Effector memory CD4-positive, alpha-beta T cell (primary cell): ENCODE data around the gene TMEM145.

Experiments used
- DNase-seq, 3 donors: peaks; one replicate each; pipeline ENCODE4 v3.0.0-alpha.2; 2020
- H3K27ac ChIP-seq: 2 replicates; pipeline ENCODE4 v1.7.0; 2013; ENCODE audit warnings: mild to moderate bottlenecking, low read length, moderate library complexity; ENCODE audit not compliant: insufficient read depth, poor library complexity, severe bottlenecking
- H3K27me3 ChIP-seq: replicated peaks from 2 replicates; pipeline ENCODE4 v1.7.0; 2013; ENCODE audit warnings: mild to moderate bottlenecking, low read length; ENCODE audit not compliant: insufficient read depth, control insufficient read depth, poor library complexity, severe bottlenecking
- H3K36me3 ChIP-seq: 2 replicates; pipeline ENCODE4 v1.7.0; 2013; ENCODE audit warnings: mild to moderate bottlenecking, low read length, moderate library complexity; ENCODE audit not compliant: control insufficient read depth, insufficient read depth
- H3K4me1 ChIP-seq: 2 replicates; pipeline ENCODE4 v1.7.0; 2013; ENCODE audit warnings: low read length, mild to moderate bottlenecking; ENCODE audit not compliant: control insufficient read depth, insufficient read depth, poor library complexity, severe bottlenecking
- H3K4me3 ChIP-seq: 2 replicates; pipeline ENCODE4 v1.7.0; 2013; ENCODE audit warnings: low read length, low read depth, mild to moderate bottlenecking; ENCODE audit not compliant: insufficient read depth, poor library complexity, severe bottlenecking
- H3K9me3 ChIP-seq: 2 replicates; pipeline ENCODE4 v1.7.0; 2013; ENCODE audit warnings: mild to moderate bottlenecking, low read length, moderate library complexity; ENCODE audit not compliant: control insufficient read depth

TMEM145 gene

DNA sequence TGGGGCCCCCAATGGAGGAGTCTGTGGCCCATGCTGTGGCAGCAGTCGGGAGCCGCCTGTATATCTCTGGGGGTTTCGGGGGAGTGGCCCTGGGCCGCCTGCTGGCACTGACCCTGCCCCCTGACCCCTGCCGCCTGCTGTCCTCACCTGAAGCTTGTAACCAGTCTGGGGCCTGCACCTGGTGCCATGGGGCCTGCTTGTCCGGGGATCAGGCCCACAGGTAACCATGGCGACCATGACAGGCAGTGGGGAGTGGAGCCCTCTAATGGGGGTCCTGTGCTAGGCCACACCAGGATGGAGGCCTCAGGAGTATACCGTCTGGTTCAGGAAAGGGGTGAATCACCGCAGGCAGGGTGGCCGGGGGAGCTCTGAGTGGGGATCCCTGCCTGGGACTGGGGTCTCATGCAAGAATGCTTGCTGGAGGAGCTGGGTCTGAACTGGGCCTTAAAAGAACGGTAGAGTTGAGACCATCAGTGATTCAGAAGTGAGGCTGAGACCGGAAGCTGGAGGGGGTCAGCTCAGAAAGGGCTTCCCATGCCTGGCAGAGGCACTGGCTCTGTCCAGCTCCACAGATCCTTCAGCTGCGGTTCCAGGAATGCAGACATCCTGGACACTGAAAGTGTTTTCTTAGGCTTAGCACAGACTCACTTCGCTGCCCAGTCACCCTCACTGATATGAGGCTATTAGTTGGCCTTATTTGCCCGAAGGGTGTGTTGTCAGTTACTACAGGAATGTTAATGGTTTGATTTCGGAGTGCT lies 47.9 kb downstream of the TMEM145 start:
- Histone ChIP-seq H3K36me3 (no peaks in the 10 kb centered on the region), H3K4me3 (no peak overlapping the region), H3K27me3 (no peaks in the 10 kb centered on the region), H3K4me1 (no peaks in the 10 kb centered on the region), H3K9me3 (no peaks in the 10 kb centered on the region), H3K27ac (no peak overlapping the region)
- no peak for DNase-seq

GRCh38 chr19:42361545-42361910 lies 48.4 kb downstream of the TMEM145 start:
- Histone ChIP-seq H3K27ac (no peak overlapping the region), H3K36me3 (no peaks in the 10 kb centered on the region), H3K4me3 (no peak overlapping the region), H3K27me3 (no peaks in the 10 kb centered on the region), H3K4me1 (no peaks in the 10 kb centered on the region), H3K9me3 (no peaks in the 10 kb centered on the region)
- DNase-seq = no peak

GRCh38 chr19:42362342-42362741 lies 49.2 kb downstream of the TMEM145 start:
- Histone ChIP-seq H3K4me3 (no peak overlapping the region), H3K4me1 (no peaks in the 10 kb centered on the region), H3K36me3 (no peaks in the 10 kb centered on the region), H3K27me3 (no peaks in the 10 kb centered on the region), H3K9me3 (no peaks in the 10 kb centered on the region), H3K27ac (no peak overlapping the region)
- no peak for DNase-seq

DNA sequence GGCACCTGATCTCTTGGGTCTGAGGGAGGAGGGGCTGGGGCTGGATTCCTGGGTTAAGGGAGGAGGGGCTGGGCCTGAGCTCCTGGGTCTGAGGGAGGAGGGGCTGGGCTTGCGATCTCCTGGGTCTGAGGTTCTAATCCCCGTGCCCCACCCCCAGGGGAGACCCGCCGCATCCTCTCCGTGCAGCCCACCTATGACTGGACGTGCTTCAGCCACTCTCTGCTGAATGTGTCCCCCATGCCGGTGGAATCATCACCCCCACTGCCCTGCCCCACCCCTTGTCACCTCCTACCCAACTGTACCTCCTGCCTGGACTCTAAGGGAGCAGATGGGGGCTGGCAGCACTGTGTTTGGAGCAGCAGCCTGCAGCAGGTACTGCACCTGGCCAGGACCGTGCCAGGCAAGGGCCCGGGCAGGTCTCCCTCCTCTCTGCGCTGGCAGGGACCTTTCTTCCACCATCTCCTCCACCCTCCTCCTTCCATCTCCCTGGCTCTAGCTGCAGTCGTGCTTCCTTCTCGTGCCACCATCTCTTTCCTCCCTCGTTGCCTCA lies 49.9 kb downstream of the TMEM145 start:
- H3K4me1 ChIP-seq = no peaks in the 10 kb centered on the region
- H3K36me3 ChIP-seq = no peaks in the 10 kb centered on the region
- H3K27ac ChIP-seq = no peak overlapping the region
- H3K4me3 ChIP-seq = no peak overlapping the region
- H3K27me3 ChIP-seq = no peaks in the 10 kb centered on the region
- no peak for DNase-seq
- no peaks in the 10 kb centered on the region for H3K9me3 ChIP-seq

DNA sequence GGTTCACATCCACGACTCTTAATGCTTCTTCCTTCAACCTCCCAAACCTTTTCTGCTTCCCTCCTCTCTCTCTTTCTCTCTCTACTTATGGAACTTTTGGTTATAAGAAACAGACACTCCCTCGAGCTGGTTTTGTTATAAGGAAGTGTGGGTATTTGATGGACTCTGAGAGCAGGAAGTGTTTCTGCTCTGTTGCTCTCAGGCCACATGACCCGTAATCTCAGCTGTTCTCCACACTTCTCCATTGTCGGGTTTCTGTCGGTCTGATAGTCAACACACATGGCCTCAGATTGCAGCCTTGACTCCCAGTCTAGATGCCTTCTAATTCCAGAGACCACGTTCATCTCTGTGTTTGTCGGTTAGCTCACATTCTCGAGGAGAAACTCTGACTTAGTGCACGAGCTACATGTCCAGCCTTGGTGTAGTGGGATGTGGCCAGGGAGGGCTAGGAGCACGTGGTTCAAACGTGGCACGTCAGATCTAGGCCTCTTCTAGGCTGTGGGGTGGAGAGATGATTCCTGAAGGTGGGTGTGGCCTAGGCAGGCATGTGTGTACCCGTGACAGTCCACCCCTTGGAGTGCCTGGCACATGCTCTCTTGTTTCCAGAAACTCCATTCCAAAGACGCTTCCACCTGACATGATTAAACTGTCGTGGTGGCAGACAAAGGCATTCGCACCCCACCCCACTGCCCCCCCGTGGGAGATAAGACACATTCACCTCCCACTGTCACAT lies 50.7 kb downstream of the TMEM145 start:
- Histone ChIP-seq H3K36me3 (no peaks in the 10 kb centered on the region), H3K27me3 (no peaks in the 10 kb centered on the region), H3K4me1 (no peaks in the 10 kb centered on the region), H3K9me3 (no peaks in the 10 kb centered on the region), H3K4me3 (no peak overlapping the region), H3K27ac (no peak overlapping the region)
- no peak for DNase-seq

DNA sequence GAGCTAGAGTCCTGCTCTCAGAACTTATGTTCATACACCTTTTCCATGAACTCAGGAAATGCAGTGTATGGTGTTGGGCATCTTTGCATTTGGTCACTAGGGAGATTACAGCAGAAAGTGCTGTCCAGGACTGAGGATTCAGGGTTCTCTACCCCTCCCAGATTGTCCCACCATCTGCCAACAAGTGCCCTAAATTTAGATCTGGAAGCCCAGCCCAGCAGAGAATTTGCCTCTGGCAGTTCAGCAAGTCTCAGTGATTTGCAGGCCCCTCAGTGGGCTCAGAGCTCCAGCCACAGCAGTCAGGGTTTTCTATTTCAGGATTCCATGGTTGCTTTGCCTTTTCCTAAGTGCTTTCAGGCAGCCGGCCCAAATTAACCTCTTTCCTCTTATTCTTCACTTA lies 53.6 kb downstream of the TMEM145 start:
- Histone ChIP-seq H3K9me3 (no peaks in the 10 kb centered on the region), H3K4me1 (no peaks in the 10 kb centered on the region), H3K36me3 (no peaks in the 10 kb centered on the region), H3K27ac (no peak overlapping the region), H3K27me3 (no peaks in the 10 kb centered on the region), H3K4me3 (no peak overlapping the region)
- no peak for DNase-seq

DNA sequence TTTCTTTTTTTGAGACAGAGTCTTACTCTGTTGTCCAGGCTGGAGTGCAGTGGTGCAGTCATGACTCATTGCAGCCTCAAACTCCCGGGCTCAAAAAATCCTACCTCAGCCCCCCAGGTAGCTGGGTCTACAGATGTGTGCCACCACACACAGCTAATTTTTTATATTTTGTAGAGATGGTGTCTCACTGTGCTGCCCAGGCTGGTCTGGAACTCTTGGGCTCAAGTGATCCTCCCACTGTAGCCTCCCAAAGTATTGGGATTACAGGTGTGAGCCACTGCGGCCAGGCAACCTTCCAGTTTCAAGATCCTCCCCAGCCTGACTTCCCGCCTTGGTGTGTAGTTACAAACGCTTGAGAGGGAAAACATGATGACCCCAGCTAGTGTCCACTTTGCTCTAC lies 54.8 kb downstream of the TMEM145 start:
- Histone ChIP-seq H3K4me3 (no peak overlapping the region), H3K4me1 (no peaks in the 10 kb centered on the region), H3K27ac (no peak overlapping the region), H3K36me3 (no peaks in the 10 kb centered on the region), H3K9me3 (no peaks in the 10 kb centered on the region), H3K27me3 (no peaks in the 10 kb centered on the region)
- DNase-seq = no peak

DNA sequence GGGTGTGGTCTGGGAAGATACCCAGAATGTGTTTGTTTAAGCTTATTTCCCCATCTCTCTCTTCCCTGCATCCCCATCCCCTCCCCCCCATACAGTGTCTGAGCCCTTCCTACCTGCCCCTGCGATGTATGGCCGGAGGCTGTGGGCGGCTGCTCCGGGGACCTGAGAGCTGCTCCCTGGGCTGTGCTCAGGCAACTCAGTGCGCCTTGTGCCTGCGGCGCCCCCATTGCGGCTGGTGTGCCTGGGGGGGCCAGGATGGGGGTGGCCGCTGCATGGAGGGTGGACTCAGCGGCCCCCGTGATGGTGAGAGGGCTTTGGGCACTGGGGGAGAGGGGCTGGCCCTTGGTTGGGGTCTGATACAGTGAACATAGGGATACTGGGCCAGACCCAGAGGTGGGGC lies 55.3 kb downstream of the TMEM145 start:
- Histone ChIP-seq H3K36me3 (no peaks in the 10 kb centered on the region), H3K27me3 (no peaks in the 10 kb centered on the region), H3K27ac (no peak overlapping the region), H3K4me1 (no peaks in the 10 kb centered on the region), H3K4me3 (no peak overlapping the region), H3K9me3 (no peaks in the 10 kb centered on the region)
- no peak for DNase-seq

DNA sequence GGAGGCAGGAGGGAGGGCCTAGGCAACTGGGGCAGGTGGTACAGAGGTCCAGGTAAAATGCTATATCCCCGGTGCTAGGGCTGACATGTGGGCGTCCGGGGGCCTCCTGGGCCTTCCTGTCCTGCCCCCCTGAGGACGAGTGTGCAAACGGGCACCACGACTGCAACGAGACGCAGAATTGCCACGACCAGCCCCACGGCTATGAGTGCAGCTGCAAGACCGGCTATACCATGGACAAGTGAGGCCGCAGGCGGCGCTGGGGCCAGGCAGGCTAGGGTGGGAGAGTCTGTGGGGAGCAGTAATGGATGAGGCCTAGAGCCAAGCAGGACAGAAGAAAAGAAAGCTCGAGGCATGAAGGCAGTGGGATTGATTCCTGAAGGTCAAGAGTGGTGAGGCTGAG lies 55.7 kb downstream of the TMEM145 start:
- Histone ChIP-seq H3K36me3 (no peaks in the 10 kb centered on the region), H3K9me3 (no peaks in the 10 kb centered on the region), H3K27me3 (no peaks in the 10 kb centered on the region), H3K27ac (no peak overlapping the region), H3K4me1 (no peaks in the 10 kb centered on the region), H3K4me3 (no peak overlapping the region)
- DNase-seq = no peak

DNA sequence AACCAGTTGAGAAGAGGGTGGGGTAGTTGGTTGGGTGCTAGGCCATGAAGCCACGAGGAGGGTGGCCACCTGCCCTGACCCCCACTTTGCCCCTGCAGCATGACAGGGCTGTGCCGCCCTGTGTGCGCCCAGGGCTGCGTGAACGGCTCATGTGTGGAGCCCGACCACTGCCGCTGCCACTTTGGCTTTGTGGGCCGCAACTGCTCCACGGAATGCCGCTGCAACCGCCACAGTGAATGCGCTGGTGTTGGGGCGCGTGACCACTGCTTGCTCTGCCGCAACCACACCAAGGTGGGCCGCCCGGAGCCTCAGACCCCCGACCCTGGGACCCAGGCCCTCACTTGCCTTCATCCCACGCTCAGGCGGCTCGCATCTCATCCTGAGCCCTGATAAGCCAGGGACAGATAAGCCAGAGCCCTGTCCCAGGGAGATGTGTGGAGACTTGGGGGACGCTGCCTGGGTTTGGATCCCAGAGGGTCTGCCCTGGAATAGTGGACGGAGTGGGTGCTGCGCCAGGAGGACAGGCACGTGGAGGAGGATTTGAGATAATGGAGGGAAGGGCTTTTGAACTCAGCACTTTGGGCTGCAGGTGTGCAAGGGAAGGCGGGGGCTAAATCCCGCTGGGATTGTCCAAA lies 56.4 kb downstream of the TMEM145 start:
- Histone ChIP-seq H3K27me3 (no peaks in the 10 kb centered on the region), H3K27ac (no peak overlapping the region), H3K4me3 (no peak overlapping the region), H3K36me3 (no peaks in the 10 kb centered on the region), H3K4me1 (no peaks in the 10 kb centered on the region), H3K9me3 (no peaks in the 10 kb centered on the region)
- DNase-seq = no peak
